ENCODE data around the gene RNF208.
"Not testable (repeated sequence)": the region's sequence is repeated elsewhere in the genome, so short reads cannot be mapped to it uniquely, and the experiment has no call there.

RNF208 gene

DNA sequence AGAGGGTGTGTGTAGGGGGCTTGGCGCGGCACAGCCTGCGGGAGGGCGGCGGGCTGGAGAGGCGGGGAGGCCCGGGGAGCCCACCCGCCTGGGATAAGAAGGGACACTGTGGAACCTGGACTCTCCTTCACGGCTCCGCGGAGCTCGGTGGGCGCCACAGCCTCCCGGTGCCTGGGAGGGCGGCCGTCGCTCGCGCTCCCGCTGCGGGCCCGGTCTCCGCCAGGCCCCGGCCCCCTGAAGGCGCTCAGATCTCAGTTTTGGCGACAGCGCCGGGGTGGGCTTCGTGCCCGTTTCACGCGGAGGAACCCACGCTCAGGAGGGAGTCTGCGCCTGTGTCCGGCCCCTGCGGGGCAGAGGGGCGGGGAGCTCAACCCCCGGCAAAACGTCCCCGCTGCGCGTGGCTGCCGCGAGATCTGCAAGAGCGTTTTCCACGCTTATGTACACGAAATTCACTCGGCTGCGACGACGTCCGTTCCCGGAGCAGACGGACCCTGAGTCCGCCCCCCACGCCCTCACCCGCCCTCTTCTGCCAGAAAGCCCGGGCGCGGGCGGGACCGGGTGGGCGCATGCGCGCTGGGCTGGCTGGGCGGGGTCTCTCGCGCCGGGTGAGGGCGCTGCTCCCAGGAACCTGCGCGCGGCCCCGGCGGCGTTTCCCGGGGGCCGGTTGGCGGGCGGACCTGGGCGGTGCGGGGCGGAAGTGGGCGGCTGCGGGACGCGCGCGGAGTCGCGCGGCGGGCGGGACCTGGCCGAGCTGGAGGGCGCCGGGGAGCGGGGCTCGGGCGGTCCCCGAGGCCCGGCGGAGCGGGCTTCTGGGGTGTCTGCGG lies 32.8 kb upstream of the RNF208 start, which contains the start of gene NELFB:
TSS of gene NELFB (plus strand) at position 704 of the 824 bp plus-strand sequence.
- intact Hi-C loops (cut with DNase I), result loop anchor here (1.0 kb wide), 1 partner anchor 14 kb away; the partner anchor contains the start of gene TUBB4B

DNA sequence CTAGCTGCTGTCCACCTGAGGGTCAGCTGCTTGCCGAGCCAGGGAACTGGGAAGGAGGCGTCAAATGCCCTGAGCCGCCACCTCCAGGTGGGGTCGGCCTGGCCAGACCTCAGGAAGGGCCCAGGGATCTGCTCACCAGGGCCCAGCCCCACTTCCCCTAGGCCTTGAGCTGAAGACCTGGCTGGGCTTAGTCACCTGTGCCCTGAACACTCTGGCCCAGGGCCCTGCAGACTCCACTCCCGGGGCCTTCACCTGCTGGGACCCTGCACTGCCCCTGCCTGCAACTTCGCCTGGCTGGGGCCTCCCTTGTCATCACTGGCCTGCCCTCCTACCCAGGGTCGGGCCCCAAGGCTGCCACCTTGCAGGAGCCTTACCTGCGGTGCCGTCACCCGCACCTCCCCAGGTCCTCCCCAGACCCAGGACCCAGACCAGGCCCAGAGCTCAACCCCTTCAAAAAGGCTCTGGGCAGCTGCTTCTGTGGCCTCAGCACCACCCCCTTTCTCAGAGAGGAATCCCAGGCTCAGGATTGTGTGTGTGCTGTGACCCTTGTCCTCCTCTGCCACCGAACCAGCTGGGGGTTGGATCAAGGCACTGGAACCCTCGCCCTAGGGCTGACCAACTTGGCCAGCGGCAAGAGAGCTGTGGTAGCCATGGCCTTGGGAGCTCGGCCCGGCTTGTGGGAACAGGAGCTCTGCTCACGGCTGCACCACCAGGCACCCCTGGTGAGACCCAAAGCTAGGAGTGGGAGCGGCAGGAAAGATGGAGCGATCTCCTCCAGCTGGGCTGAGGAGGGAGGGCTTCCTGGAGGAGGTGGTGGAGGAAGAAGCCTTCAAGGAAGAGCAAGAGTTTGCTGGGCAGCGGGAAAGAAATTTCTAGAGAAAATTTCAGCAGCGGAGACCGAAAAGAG lies 31.9 kb upstream of the RNF208 start:
- DNase-seq, result peak in 1 of 10 donors; percentile 84
- intact Hi-C loops (cut with DNase I), result no loop called here

More for the DNA sequence above, 32.8 kb upstream of the RNF208 start, which contains the start of gene NELFB:
- DNase-seq, result peak; percentile 90 to 99 (median 93)

GRCh38 chr9:137252555-137253506 lies 30.8 kb upstream of the RNF208 start:
- DNase-seq, result peak in 1 of 10 donors; percentile 83
- intact Hi-C loops (cut with DNase I), result no loop called here

GRCh38 chr9:137251490-137252268 lies 29.6 kb upstream of the RNF208 start:
- intact Hi-C loops (cut with DNase I), result no loop called here

DNA sequence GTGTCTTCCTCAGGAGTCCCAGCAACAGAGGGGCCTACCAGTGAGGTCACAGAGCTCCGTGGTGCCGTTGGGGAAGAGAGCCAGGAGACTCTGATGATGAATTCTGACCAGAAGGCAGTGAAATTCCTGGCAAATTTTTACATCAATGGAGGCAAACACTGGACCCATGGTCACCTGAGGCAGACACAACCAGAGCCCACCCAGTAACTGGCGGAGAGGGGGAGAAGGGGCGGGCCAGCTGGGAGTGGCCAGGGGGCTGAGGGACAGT lies 29.1 kb upstream of the RNF208 start, which contains the start of gene STPG3:
TSS of gene STPG3 (plus strand) at position 93 of the 268 bp plus-strand sequence. CDS start at position 94, 1 bp downstream.
- intact Hi-C loops (cut with DNase I), result no loop called here
- no peak for DNase-seq

More at GRCh38 chr9:137251490-137252268, 29.6 kb upstream of the RNF208 start:
- no peak for DNase-seq

DNA sequence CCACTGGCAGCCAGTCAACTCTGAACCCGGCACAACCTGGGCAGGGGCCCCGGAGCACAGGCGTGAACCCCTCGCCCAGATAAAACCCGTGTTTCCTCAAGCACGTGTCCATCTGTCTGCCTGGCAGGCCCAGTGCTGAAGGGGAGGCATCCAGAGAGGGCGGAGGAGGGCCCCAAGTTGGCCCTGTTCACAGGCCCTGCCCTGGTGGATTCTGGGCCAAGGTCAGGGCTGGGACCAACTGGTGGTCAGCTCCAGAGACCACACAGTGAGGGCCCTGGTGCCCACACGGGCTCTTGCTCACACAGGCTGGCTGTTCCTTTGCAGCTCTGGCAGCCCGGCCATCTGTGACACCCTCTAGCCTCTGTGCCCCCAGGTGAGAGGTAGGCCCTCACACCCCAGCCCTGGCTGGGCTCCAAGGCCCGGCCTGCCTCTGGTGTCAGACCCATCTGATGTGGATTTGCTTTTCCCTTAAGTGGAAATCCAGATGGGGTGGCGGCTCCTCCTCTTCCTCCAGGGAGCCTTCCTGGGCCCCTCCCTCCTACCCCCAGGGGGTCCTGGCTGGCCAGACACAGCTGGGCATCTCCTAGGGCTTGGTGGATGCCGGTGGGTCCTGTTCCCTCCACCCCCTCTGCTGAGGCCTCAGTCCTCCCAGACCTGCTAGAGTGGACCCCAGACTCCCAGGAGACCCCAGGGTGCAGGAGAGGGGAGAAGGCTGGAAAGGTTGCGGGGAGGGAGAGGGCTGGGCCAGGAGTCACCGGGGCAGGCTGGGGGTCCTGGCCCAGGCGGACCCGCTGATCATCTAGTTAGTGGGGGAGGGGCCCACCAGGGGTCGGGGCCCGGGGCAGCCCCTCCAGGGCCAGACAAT lies 28.5 kb upstream of the RNF208 start:
- no peak for DNase-seq
- intact Hi-C loops (cut with DNase I), result no loop called here

- no peak for DNase-seq
- intact Hi-C loops (cut with DNase I), result no loop called here
Measured at GRCh38 chr9:137247916-137248175, 25.8 kb upstream of the RNF208 start.

DNA sequence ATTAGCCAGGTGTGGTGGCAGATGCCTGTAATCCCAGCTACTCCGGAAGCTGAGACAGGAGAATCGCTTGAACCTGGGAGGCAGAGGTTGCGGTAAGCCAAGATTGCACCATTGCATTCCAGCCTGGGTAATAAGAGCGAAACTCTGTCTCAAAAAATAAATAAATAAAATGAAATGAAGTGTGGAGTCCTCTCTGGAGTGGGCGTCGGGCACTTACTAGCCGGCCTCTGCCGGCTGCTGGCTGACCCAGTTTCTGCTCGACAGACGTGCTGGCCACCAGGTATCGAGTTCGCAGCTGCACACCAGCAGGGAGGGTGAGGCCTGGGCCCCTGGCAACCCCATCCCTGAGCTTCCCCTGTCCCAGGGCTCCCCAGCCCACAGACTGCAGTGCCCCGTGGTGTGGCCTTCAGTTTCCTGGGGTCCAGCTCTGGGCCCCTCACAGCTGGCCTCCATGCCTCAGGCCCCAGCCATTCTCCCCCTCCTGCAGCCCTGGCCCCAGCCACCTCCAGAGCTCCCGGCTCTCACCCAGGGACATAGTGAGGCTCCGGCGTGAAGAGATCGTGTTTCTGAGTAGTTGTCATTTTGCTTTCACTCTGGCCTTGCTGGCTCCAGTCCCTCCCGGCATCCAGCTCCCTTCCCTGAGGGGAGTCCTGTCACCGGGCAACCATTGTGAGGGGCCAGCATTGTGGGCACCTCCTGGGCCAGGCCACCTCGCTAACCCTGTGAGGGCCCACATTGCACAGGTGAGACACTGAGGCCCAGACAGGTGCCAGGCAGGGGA lies 25.3 kb upstream of the RNF208 start:
- DNase-seq, result peak in 1 of 10 donors; percentile 88
- intact Hi-C loops (cut with DNase I), result no loop called here

DNA sequence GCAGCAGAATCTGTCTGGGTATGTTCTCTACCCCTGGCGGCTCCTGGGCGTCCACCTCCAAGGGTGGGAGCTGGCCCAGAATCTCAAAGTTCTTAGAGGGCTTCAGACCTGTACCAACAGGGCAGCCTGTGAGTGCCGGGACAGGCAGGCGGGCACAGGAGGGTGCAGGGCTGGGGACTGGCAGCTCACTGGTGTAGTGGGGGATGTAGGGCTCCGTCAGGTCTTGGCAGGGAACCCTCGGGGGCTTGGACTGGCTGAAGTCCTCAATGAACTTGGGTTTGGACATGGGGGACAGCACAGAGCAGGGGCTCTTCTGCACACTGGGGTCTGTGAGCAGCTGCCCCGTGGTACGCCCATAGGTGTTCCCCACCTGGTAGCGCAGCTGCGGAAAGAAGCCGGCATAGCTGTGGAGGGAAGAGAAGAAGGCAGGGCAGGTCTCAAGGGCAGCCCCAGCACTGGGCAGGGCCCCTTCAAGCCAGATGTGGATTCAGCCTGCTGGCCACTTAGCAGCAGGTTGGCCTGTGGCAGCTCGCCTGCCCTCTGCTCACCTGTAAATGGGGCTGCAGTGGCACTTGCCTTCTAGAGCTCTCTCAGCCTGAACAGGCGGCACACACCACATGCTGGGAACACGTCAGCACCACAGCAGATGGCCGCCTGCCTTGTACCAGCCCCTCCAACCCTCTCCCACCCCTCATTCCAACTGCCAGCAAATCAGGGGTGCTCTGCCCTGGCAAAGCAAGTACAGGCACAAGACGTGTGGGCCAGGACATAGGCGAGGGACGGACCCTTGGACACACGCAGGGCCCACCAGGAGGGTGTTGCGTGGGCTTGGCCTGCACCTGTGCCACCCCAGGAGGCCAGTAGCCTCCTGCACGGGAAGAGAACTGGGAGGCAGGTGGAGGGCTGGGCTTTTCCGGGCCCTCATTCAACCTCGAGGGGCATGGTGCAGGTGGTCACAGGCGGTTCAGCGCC lies 23.7 kb upstream of the RNF208 start:
- no peak for DNase-seq
- intact Hi-C loops (cut with DNase I), result no loop called here

DNA sequence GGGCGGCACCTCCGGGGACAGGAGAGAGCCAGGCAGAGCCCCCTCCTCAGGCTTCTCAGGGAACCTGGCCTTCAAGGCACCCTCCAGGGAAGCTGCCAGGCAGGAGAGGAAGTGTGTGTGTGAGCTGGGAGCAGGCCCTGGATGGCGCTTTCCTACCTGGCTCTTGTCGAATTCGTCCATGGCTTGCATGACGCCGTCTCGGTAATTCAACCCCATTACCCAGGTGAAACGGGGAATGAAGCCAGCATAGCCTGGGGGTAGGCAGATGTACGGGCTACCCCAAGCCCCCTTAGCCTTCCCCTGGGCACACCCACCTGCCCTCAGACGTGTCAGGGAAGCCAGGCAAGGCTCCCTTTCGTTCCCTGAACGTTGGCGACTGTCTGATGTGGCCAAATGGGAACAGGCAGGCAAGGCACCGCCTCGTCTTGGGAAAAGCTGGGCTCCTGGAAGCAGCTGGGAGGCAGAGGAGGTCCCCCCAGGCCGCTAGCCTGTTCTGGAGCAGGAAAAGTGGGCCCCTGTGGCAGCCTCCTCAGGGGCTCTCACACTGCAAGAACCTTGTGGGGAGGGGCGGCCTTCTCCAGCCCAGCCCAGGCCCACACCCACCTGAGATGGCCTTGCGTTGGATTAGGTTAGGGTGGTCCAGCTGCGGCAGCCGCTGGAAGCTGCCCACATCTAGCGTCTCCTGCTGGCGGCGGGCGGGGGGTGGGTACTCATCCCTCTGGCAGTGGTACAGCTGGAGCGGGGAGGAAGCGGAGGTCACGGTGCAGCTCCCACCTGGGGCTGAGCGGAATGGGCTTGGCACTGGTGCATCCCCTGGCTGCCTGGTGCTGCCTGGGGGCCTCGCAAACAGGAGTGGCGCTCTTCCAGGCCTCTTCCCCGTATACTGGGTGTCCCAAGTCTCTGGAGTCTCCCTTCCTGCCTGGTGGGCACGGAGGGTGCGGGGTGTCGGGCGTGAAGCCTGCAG lies 22.7 kb upstream of the RNF208 start:
- intact Hi-C loops (cut with DNase I), result no loop called here
- no peak for DNase-seq

DNA sequence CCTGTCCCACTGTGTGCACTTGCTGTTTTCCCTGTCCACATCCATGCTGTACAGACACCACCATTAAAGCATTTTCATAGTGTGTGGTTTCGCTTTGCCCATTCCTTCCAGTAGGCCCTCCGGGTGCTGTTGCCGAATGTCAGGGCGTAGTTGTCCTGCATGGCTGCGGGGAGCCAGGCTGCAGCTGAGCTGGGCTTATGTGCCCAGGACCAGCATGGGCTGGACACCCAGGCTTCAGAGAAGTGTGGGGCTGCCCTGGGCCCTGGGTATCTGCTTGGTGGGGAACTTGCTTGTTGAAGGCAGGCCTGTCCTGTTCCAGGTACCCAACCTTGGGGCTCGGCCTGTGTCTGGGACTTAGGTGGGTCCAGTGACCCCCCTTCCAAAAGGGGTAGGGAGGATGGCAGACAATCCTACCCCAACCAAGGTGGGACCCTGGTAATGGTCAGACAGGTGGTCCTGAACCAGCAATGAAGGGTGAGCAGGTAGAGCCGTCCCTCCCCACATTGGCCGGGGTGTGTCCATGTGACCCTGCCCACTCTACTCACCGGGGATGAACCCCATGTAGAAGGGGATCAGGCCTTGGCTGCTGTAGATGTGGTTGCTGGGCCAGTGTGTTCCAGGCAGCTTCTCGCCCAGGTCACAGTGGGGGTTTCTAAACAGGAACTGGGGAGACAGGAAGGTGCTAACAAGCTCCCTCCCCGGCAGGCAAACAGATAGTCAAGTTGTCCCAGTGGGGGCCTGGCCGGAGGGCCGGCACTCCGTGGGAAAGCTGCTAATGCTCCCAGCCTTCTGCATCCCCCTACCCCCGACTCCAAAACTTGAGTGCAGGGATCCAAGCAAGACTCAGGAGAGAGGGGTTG lies 21.8 kb upstream of the RNF208 start:
- intact Hi-C loops (cut with DNase I), result no loop called here
- DNase-seq, result no peak

DNA sequence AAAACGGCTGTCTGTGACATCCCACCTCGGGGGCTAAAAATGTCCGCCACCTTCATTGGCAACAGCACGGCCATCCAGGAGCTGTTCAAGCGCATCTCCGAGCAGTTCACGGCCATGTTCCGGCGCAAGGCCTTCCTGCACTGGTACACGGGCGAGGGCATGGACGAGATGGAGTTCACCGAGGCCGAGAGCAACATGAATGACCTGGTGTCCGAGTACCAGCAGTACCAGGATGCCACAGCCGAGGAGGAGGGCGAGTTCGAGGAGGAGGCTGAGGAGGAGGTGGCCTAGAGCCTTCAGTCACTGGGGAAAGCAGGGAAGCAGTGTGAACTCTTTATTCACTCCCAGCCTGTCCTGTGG lies 21.2 kb upstream of the RNF208 start:
- DNase-seq; intact Hi-C loops (cut with DNase I): not testable (repeated sequence)

DNA sequence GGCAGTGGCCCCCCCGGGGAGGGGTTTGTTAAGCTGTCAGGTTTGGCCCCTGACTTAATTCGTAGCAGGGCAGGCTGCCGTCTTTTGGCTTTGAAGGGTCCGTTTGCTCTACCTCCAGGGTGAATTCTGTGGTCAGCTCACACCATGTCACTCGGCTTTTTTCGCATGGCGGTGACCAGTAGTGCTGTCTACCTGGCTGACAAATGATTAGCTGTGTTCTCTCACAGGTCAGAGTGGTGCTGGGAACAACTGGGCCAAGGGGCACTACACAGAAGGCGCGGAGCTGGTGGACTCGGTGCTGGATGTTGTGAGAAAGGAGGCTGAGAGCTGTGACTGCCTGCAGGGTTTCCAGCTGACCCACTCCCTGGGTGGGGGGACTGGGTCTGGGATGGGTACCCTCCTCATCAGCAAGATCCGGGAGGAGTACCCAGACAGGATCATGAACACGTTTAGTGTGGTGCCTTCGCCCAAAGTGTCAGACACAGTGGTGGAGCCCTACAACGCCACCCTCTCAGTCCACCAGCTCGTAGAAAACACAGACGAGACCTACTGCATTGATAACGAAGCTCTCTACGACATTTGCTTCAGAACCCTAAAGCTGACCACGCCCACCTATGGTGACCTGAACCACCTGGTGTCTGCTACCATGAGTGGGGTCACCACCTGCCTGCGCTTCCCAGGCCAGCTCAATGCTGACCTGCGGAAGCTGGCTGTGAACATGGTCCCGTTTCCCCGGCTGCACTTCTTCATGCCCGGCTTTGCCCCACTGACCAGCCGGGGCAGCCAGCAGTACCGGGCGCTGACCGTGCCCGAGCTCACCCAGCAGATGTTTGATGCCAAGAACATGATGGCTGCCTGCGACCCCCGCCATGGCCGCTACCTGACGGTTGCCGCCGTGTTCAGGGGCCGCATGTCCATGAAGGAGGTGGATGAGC lies 20.5 kb upstream of the RNF208 start:
- DNase-seq, result no peak
- intact Hi-C loops (cut with DNase I), result no loop called here

Data from posterior cingulate gyrus (tissue), 11 donors.